SH-SY5Y (cell line): ENCODE results near the gene CCDC61.

Source experiments
- GATA2 ChIP-seq: IDR thresholded peaks from 2 replicates; pipeline ENCODE4 v1.6.1; 2011; ENCODE audit warnings: mild to moderate bottlenecking, low read depth, low read length
- GATA3 ChIP-seq: IDR thresholded peaks from 2 replicates; pipeline ENCODE4 v1.6.1; 2011; ENCODE audit warnings: low read depth, mild to moderate bottlenecking, low read length, moderate library complexity

- TF ChIP-seq GATA2 (no peak), GATA3 (no peak)
These were observed 4.4 kb downstream of the CCDC61 start for GRCh38 chr19:45999653-46000121.
